ENCODE results near the gene SIMC1.

GRCh38 chr5:176342766-176343458, 104.7 kb downstream of the SIMC1 start:
- TF ChIP-seq CTCF (conservative IDR thresholded peaks at IDR 0.05; ENCODE audit: low read depth, low read length) (no peak), EZH2 (IDR thresholded peaks at IDR 0.05; ENCODE audit: low read length, unreplicated experiment) (no peak)

All from PC-3 (cell line).